Measurements from ENCODE around the gene DELE1.
A peak's percentile ranks its signal among the peaks of the same experiment; 100 is the strongest.

DELE1 gene

GRCh38 chr5:141968914-141969608, 45.4 kb downstream of the DELE1 start, which contains the start of gene RNF14 (continued):
- TF ChIP-seq ZBTB49 (tag by site-specific recombination; IDR thresholded peaks at IDR 0.05; ENCODE audit: low read depth) = no peak
- TF ChIP-seq ZNF639 (tag by site-specific recombination; IDR thresholded peaks at IDR 0.05) = no peak
- no peak; the same call in 1 of the 2 replicates for TF ChIP-seq OVOL3 (tag by site-specific recombination; IDR thresholded peaks at IDR 0.05)
- no peak for TF ChIP-seq ZNF426 (tag by site-specific recombination; IDR thresholded peaks at IDR 0.05)
- no peak; the same call in 1 of the 2 replicates for TF ChIP-seq MZF1 (tag by site-specific recombination; IDR thresholded peaks at IDR 0.05; ENCODE audit: borderline replicate concordance)
- TF ChIP-seq IKZF3 (tag by site-specific recombination; IDR thresholded peaks at IDR 0.05) = peak; percentile 72
- no peak for TF ChIP-seq ZNF37A (tag by site-specific recombination; IDR thresholded peaks at IDR 0.05)
- no peak for TF ChIP-seq ZNF621 (tag by site-specific recombination; IDR thresholded peaks at IDR 0.05)
- TF ChIP-seq KLF10 (tag by site-specific recombination; IDR thresholded peaks at IDR 0.05) = no peak; the same call in 1 of the 2 replicates
- TF ChIP-seq ZNF585B (tag by site-specific recombination; IDR thresholded peaks at IDR 0.05) = no peak
- no peak for TF ChIP-seq ZNF311 (tag by site-specific recombination; IDR thresholded peaks at IDR 0.05; ENCODE audit: borderline replicate concordance)
- TF ChIP-seq GLIS1 (tag by site-specific recombination; IDR thresholded peaks at IDR 0.05) = no peak; the same call in 1 of the 2 replicates
- no peak for TF ChIP-seq ZNF266 (tag by site-specific recombination; IDR thresholded peaks at IDR 0.05; ENCODE audit: low read depth)
- TF ChIP-seq, protein P1, sequence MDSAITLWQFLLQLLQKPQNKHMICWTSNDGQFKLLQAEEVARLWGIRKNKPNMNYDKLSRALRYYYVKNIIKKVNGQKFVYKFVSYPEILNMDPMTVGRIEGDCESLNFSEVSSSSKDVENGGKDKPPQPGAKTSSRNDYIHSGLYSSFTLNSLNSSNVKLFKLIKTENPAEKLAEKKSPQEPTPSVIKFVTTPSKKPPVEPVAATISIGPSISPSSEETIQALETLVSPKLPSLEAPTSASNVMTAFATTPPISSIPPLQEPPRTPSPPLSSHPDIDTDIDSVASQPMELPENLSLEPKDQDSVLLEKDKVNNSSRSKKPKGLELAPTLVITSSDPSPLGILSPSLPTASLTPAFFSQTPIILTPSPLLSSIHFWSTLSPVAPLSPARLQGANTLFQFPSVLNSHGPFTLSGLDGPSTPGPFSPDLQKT (IDR thresholded peaks at IDR 0.05; ENCODE audit: borderline replicate concordance, low read depth, low read length) = no peak
- no peak for TF ChIP-seq ZNF571 (tag by site-specific recombination; IDR thresholded peaks at IDR 0.05)
- TF ChIP-seq ZBTB10 (tag by site-specific recombination; IDR thresholded peaks at IDR 0.05) = peak; percentile 91
- TF ChIP-seq KLF7 (tag by site-specific recombination; IDR thresholded peaks at IDR 0.05; ENCODE audit: borderline replicate concordance) = peak; percentile 94
- peak; percentile 98 for TF ChIP-seq SP2 (tag by site-specific recombination; IDR thresholded peaks at IDR 0.05)
- no peak for TF ChIP-seq ZNF202 (tag by site-specific recombination; IDR thresholded peaks at IDR 0.05; ENCODE audit: borderline replicate concordance)
- 0 out of 2 replicates have a peak, but pooled peaks have one; percentile 64 for TF ChIP-seq REPIN1 (tag by site-specific recombination; IDR thresholded peaks at IDR 0.05; ENCODE audit: low read depth)
- TF ChIP-seq ZNF596 (tag by site-specific recombination; IDR thresholded peaks at IDR 0.05) = no peak
- TF ChIP-seq RBAK (tag by site-specific recombination; IDR thresholded peaks at IDR 0.05) = no peak
- peak; percentile 100 for TF ChIP-seq ZFP69B (tag by site-specific recombination; IDR thresholded peaks at IDR 0.05)
- no peak for TF ChIP-seq PRDM2 (tag by site-specific recombination; IDR thresholded peaks at IDR 0.05; ENCODE audit: borderline replicate concordance)
- TF ChIP-seq ZFP3 (tag by site-specific recombination; IDR thresholded peaks at IDR 0.05; ENCODE audit: low read depth) = no peak
- 0 out of 2 replicates have a peak, but pooled peaks have one; percentile 41 for TF ChIP-seq ZSCAN23 (tag by site-specific recombination; IDR thresholded peaks at IDR 0.05)
- no peak for TF ChIP-seq ZNF623 (tag by site-specific recombination; IDR thresholded peaks at IDR 0.05)

Measured in HEK293 (cell line).